ENCODE measurements around the gene TGFB1. TPM values are rescaled to one million over a fixed set of nuclear protein-coding genes. Genes with fewer than 3 reads are reported as not detected.

Gene TGFB1
- total and polyA plus RNA-seq, 2 of the 13 experiments (the other 11 are each of a cell fraction or from before 2014, with no cell fraction given), result 4.1 to 5.4 TPM

GRCh38 chr19:41323430-41324125 lies 30.1 kb downstream of the TGFB1 start (continued):
- no peak for TF ChIP-seq ZNF747 (CRISPR knock-in tag; IDR thresholded peaks at IDR 0.05; ENCODE audit: borderline replicate concordance)
- TF ChIP-seq ZNF512B (CRISPR knock-in tag; IDR thresholded peaks at IDR 0.05; ENCODE audit: borderline replicate concordance), result no peak
- TF ChIP-seq MLX (CRISPR knock-in tag; IDR thresholded peaks at IDR 0.05), result peak; percentile 22; the same call in 1 of the 2 replicates
- TF ChIP-seq ZNF724P (CRISPR knock-in tag; IDR thresholded peaks at IDR 0.05; ENCODE audit: borderline replicate concordance), result peak; percentile 75; the same call in 1 of the 2 replicates
- TF ChIP-seq KLF13 (CRISPR knock-in tag; IDR thresholded peaks at IDR 0.05), result no peak
- TF ChIP-seq ZNF460 (CRISPR knock-in tag; IDR thresholded peaks at IDR 0.05; ENCODE audit: borderline replicate concordance), result no peak
- no peak for TF ChIP-seq ZNF34 (CRISPR knock-in tag; IDR thresholded peaks at IDR 0.05; ENCODE audit: borderline replicate concordance)
- no peak for TF ChIP-seq ZBTB49 (CRISPR knock-in tag; IDR thresholded peaks at IDR 0.05; ENCODE audit: borderline replicate concordance)
- no peak for TF ChIP-seq ZNF121 (CRISPR knock-in tag; IDR thresholded peaks at IDR 0.05)
- TF ChIP-seq ZSCAN31 (CRISPR knock-in tag; IDR thresholded peaks at IDR 0.05; ENCODE audit: low read depth), result no peak
- TF ChIP-seq LBX2 (CRISPR knock-in tag; IDR thresholded peaks at IDR 0.05; ENCODE audit: borderline replicate concordance), result no peak
- TF ChIP-seq NPAS2 (CRISPR knock-in tag; IDR thresholded peaks at IDR 0.05; ENCODE audit: borderline replicate concordance), result no peak
- no peak for TF ChIP-seq SUZ12 (IDR thresholded peaks at IDR 0.05; ENCODE audit: low read depth, low read length)
- TF ChIP-seq ZNF530 (CRISPR knock-in tag; IDR thresholded peaks at IDR 0.05; ENCODE audit: low read depth), result no peak
- no peak for TF ChIP-seq ZNF629 (CRISPR knock-in tag; conservative IDR thresholded peaks at IDR 0.05)
- no peak for TF ChIP-seq ZBTB39 (CRISPR knock-in tag; IDR thresholded peaks at IDR 0.05)
- no peak for TF ChIP-seq ZNF260 (CRISPR knock-in tag; IDR thresholded peaks at IDR 0.05; ENCODE audit: borderline replicate concordance, low read depth)
- no peak for TF ChIP-seq ZNF598 (CRISPR knock-in tag; IDR thresholded peaks at IDR 0.05; ENCODE audit: borderline replicate concordance)
- no peak for TF ChIP-seq GABPA (IDR thresholded peaks at IDR 0.05; ENCODE audit: low read depth, low read length)
- no peak; the same call in 1 of the 2 replicates for TF ChIP-seq GABPA (CRISPR knock-in tag; IDR thresholded peaks at IDR 0.05; ENCODE audit: low read depth)

All from HepG2 (cell line).